HS-27A (cell line): Measurements from ENCODE around the gene PFKFB4.

Source experiments
- DNase-seq: peaks from one replicate; pipeline ENCODE4 v3.0.0-alpha.2; 2012; ENCODE audit warnings: low read depth, missing footprints

PFKFB4 gene

DNA sequence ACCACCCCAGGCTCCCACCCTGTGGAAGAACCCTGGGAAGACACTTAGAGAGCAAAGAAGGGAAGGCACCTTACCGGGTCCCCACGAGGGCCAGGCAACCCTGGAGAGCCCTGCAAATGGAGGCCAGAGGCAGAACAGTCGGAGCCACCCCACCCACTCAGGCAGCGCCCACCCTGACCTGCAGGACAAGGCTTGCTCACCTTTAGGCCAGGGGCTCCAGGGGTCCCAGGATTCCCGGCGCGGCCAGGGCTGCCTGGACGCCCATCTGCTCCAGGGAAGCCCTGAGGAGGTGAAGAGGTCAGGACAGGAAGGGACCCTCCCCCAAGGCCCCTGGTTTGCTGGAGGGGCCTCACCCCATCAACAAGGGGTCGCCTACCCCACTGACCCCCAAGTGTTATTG is 28.2 kb upstream of the PFKFB4 start:
- no peak for DNase-seq

DNA sequence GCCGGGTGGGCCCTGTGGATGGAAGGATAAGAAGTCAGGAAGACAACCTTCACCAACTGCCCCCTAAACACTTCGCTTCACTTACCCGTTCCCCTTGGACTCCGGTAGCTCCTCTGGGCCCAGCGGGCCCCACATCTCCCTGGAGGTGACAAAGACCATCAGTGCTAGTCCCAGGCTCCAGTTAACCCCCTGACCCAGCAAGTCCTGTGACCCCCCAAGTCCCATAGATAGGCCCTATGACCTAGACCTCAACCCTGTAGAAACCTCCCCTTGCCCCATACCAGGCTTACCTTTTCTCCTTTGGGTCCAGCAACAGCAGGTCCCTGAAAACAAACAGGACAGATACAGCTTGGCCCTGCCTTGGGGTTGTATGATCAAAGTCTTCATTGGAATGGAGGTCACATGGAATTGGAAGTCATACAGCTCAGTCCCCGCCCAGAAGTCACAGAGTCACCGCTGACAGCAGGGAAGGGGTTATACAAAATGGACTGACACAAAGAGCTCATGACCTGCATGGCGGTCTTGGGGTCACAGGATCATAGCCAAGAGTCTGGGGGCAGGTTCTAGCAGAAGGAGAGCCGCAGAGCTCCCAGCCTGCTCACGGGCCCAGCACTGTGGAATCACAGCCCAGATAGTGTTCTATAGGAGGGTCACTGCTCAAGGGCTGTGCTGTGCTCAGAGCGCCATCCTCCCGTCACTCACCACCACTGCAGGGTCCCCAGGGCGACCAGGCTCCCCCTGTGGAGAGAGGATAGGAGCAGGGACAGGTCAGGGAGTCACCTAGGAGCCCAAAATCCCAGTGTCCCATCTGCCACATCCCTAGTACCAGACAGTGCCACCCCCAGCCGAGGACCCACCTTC is 25.2 kb upstream of the PFKFB4 start:
- DNase-seq: no peak

- DNase-seq: no peak
These were observed 20.0 kb upstream of the PFKFB4 start for GRCh38 chr3:48576647-48577046.

DNA sequence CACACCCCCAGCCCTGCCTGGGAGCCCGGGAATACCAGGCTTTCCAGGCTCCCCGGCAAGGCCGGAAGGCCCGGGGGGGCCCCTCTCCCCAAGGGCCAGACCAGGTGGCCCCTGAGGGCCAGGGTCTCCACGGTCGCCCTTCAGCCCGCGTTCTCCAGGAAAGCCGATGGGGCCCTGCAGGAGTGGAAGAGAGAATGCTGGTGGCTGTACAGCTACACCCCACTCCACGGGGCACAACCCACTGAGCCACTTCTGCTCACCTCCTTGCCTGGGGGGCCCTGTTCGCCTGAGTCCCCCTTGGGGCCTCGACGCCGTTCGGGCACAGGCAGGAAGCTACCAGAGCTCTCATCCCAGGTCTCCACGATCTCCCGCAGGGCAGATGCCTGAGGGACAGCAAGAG is 18.8 kb upstream of the PFKFB4 start:
- no peak for DNase-seq

- DNase-seq: no peak
These were observed 17.5 kb upstream of the PFKFB4 start for GRCh38 chr3:48573973-48574585.

- DNase-seq: no peak
These were observed 15.9 kb upstream of the PFKFB4 start for GRCh38 chr3:48572517-48572916.

DNA sequence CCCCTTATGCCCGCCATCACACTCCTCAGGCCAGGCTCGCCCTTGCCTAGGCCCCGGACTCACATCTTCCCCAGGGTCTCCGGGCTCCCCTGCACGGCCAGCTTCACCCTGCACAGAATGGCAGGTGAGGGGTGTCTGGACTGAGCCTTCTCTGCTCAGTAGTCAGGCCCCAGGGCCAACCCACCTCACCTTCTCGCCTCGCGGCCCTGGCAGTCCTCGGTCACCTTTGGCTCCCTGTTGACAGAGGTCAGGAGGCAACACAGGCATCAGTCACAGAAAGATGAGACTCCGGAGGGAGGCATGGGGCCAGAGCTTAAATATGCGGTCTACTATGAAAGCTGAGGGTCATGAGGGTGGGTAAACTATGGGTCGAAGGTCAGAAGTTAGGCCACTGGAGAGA is 15.3 kb upstream of the PFKFB4 start:
- DNase-seq: no peak

- no peak for DNase-seq
These were observed 13.3 kb upstream of the PFKFB4 start for GRCh38 chr3:48569808-48570450.

GRCh38 chr3:48569400-48569799 is 12.8 kb upstream of the PFKFB4 start:
- DNase-seq: no peak

DNA sequence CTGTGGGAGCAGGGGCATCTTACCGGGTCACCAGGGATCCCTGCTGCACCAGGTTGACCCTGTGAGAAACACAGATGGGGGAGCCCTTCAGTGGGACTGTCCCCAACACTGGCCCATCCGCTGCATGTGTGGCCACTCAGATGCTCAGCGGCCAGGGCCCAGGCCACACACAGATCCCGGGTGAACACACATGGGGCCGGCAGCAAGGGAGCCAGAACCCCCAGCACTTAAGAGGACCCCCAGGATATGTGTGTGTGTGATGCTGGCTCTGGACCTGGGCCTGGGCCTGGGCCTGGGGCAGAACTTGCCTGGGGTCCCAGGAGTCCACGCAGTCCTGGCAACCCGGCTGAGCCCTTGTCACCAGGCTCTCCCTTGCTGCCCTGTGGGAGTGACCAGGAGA is 11.9 kb upstream of the PFKFB4 start:
- DNase-seq: no peak

- no peak for DNase-seq
These were observed 10.9 kb upstream of the PFKFB4 start for GRCh38 chr3:48567500-48567899.

DNA sequence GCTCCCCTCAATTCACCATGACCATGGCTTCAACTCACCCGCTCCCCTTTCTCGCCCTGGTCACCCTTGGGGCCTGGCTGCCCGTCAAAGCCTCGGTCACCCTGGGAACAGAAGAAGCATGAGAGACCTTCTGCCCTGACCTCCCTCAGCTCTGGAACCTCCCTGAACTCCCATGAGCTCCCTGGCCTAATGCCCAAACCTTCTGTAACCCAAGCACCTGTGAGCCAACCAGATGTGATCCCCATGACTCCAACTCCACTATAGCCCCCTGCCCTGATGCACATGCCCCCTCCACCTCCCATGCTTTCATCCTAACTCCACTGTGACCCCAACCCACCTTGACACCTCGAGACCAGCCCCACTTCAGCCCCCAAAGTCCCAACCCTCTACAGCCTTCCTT is 10.5 kb upstream of the PFKFB4 start:
- no peak for DNase-seq

GRCh38 chr3:48566401-48566760 is 9.8 kb upstream of the PFKFB4 start:
- DNase-seq: no peak

DNA sequence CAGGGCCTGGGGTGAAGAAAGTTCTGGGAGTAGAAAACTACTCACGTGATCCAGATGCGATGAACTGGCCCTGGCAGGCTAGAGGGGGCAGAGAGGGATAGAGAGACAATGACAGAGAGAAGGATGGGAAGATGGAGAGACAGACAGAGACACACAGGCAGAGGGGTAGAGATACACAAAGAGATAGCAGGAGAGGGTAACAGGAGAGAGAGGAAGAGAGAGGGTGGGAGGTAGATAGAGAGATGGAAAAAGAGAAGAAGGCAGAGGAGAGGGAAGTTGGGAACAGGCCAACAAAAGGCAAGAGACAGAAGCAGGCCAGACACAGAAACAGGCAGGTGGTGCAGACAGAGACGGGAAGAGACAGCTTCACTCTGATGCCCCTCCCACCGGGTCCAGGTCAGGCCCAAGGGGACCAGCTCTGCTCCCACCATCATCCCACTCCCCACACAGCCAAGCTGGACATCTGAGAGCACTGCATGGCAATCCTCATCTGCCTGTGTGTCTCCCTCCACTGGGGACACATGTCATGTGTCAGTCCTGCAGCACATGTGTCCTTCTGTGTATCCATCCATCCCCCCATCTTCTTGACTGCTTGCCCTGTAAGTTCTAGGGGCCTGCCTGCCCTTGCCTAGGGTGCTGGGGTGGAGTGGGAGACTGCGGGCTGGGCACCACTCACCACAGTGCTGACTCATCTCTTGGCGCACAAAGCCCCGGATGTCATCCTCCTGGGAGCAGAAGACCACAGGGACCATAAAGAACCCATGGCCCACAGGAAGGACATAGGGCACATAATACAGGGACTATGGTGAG is 9.2 kb upstream of the PFKFB4 start:
- no peak for DNase-seq

DNA sequence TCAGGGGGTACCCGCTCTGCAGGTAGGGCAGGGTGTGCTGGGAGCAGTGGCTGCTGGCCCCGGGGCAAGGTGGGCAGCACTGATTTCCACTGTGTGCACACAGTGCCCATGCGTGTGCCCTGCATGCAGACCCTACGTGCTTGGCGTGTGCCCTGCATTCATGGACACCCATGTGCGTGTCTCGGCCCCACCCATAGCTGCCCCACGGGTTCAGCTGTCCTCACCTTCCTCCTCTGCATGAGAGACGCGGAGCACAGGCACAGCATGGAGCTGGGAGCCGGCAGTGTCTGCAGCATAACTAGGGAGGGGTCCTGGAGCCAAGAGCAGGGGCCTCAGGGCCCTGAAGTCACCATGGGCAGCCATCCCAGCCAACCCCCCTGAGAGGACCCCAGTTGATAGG is 8.6 kb upstream of the PFKFB4 start:
- no peak for DNase-seq

- no peak for DNase-seq
These were observed 8.1 kb upstream of the PFKFB4 start for GRCh38 chr3:48564667-48565066.

DNA sequence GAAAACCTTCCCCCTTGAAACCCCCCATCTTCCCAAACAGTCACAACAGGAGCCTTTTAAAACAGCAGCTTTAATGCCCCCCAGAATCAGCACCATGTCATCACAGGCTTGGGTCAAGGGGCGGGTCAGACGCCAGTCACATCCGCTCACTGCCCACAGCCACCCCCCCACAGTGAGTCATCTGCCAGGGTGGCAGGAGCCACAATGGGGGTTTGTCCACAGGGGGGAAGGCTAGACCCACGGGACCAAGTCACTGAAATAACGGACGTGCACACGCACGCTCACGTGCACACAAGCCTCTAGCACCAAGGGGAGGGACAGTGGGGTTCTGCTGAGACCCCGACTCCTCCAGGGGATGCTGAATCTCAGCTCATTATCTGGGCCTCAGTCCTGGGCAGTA is 7.4 kb upstream of the PFKFB4 start:
- DNase-seq: peak; percentile 79

DNA sequence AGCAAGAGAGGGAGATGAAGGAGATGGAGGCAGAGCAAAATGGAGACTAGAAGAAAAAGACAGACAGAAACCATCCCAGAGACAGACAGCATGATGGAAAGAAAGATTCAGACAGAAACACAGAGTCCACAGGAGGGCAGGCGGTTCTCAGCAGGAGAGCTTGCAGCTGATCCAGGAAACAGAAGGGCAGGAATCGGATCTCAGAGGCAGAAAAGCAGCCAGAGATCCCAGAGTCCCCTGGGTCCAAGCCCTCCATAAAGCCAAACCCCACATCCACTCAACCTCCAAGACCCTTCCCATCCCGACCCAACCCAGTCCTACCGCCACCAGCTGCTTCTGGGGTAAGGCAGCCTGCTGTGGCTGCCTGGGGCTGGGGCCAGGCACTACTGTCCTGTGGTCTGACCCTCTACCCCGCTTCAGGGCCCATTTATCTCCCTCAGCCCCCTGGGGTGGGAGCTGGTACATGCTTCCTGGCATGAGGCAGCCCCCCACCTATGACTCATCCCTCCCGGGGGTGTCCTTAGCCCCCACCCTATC is 6.8 kb upstream of the PFKFB4 start, which contains the start of gene UCN2:
TSS of gene UCN2 (minus strand) at position 400 of the 537 bp plus-strand sequence. CDS start 657 bp downstream, outside the sequence.
- DNase-seq: no peak

GRCh38 chr3:48562367-48563095 is 5.9 kb upstream of the PFKFB4 start:
- DNase-seq: no peak

GRCh38 chr3:48561045-48561736 is 4.6 kb upstream of the PFKFB4 start:
- no peak for DNase-seq

DNA sequence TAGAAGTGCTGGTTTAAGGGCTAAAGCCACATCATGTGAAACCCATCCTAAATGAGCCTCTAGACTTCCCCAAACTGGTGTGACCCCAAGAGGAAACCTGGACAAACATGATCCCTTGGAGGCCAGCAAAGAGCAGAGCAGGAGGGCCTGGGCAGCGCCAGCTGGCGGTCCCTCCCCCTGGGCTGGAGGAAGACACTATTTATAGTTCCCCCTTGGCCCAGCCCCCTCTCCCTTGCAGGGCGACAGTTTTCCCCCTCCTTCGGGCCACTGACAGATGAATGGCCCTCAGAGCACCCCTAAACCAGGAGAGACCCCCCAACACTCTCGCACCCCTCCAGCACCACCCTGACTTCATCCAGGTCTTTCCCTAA is 4.0 kb upstream of the PFKFB4 start:
- DNase-seq: no peak
